ENCODE measurements around the gene EML4. TPM values are rescaled to one million over a fixed set of nuclear protein-coding genes. Genes with fewer than 3 reads are reported as not detected.
A peak's percentile ranks its signal among the peaks of the same experiment; 100 is the strongest.

EML4 gene
- polyA plus RNA-seq, 1 of the 3 experiments (the other 2 are of a cell fraction) = 35.0 TPM

GRCh38 chr2:42312106-42312505, 143.0 kb downstream of the EML4 start (continued):
- no peak for TF ChIP-seq TEAD4 (IDR thresholded peaks at IDR 0.05; ENCODE audit: borderline replicate concordance, insufficient read depth)
- no peak for TF ChIP-seq FOSL2 (IDR thresholded peaks at IDR 0.05; ENCODE audit: borderline replicate concordance, low read depth)
- TF ChIP-seq USF2 (IDR thresholded peaks at IDR 0.05; ENCODE audit: borderline replicate concordance, low read depth, low read length) = no peak
- no peak for TF ChIP-seq PBX3 (IDR thresholded peaks at IDR 0.05)

- no peaks in the 10 kb centered on the region for H4K20me1 ChIP-seq (ENCODE audit: insufficient read depth)
- peak overlapping the region; percentile 35; the same call in 1 of the 2 replicates for H3K4me2 ChIP-seq
- POLR2A ChIA-PET = no interaction called here
- H3K4me1 ChIP-seq (ENCODE audit: control insufficient read depth in 1 of 2, insufficient read depth in 2 of 2, low read depth in 1 of 2, low read length in 1 of 2) = peaks cover 0 to 27% of the 10 kb centered on the region in 2 experiments; a peak in 1 of 4 replicates
- H3K9me2 ChIP-seq = no peaks in the 10 kb centered on the region
- peak overlapping the region; percentile 11; the same call in 1 of the 2 replicates for H2AFZ ChIP-seq (ENCODE audit: low read depth)
- H3K9me3 ChIP-seq = no peaks in the 10 kb centered on the region
- DNase-seq = no peak
- no peak overlapping the region for H3K4me3 ChIP-seq (ENCODE audit: low read depth in 2 of 2, low read length in 1 of 2)
- H3K27me3 ChIP-seq (ENCODE audit: insufficient read depth) = no peaks in the 10 kb centered on the region
- no peaks in the 10 kb centered on the region for H3K79me2 ChIP-seq (ENCODE audit: insufficient read depth)
- H3K9ac ChIP-seq = peak overlapping the region; percentile 33
- H3K36me3 ChIP-seq (replicated peaks in 1 of 2; ENCODE audit: control insufficient read depth in 1 of 2, insufficient read depth in 2 of 2, low read length in 1 of 2) = peaks cover 47 to 49% of the 10 kb centered on the region in 2 experiments
- 70% methylated on average over 3 of the region's 3 CpGs for WGBS (ENCODE audit: low lambda C conversion rate)
- CTCF ChIA-PET = interaction anchor here (0.9 to 1.3 kb wide), 3 partner anchors 13 to 445 kb away, joined by 3 to 4 read pairs (median 3); no protein-coding TSS in a partner anchor
- H3F3A ChIP-seq (replicated peaks; ENCODE audit: insufficient read depth) = peaks cover 28% of the 10 kb centered on the region
- H3K27ac ChIP-seq (ENCODE audit: low read depth in 2 of 2, low read length in 1 of 2) = peak overlapping the region in 1 of 2 experiments; percentile 89; a peak in 2 of 4 replicates
- TF ChIP-seq TCF12 (IDR thresholded peaks at IDR 0.05) = peak; percentile 77
- no peak for TF ChIP-seq RCOR1 (IDR thresholded peaks at IDR 0.05; ENCODE audit: low read length)
- no peak for TF ChIP-seq NRF1 (IDR thresholded peaks at IDR 0.05; ENCODE audit: low read depth, low read length)
- peak; percentile 46; the same call in 1 of the 2 replicates for TF ChIP-seq NFIC (IDR thresholded peaks at IDR 0.05; ENCODE audit: borderline replicate concordance)
- no peak for TF ChIP-seq YY1 (IDR thresholded peaks at IDR 0.05; ENCODE audit: low read depth)
- TF ChIP-seq CHD2 (IDR thresholded peaks at IDR 0.05; ENCODE audit: low read length, partially characterized antibody) = no peak
- TF ChIP-seq FOSL2 (IDR thresholded peaks at IDR 0.05; ENCODE audit: borderline replicate concordance, low read depth) = peak; percentile 92
- no peak for TF ChIP-seq SMC3 (IDR thresholded peaks at IDR 0.05; ENCODE audit: low read depth, low read length)
- no peak for TF ChIP-seq RXRA (IDR thresholded peaks at IDR 0.05; ENCODE audit: borderline replicate concordance, low read depth)
- TF ChIP-seq EP300 (IDR thresholded peaks at IDR 0.05; ENCODE audit: borderline replicate concordance in 1 of 2, low read depth in 1 of 2, low read length in 1 of 2) = peak in 1 of 2 experiments; percentile 75; a peak in 1 of 4 replicates
- TF ChIP-seq IRF3 (IDR thresholded peaks at IDR 0.05; ENCODE audit: low read depth, low read length) = no peak
- no peak for TF ChIP-seq MEF2A (IDR thresholded peaks at IDR 0.05; ENCODE audit: borderline replicate concordance, low read depth)
- TF ChIP-seq EZH2phosphoT487 (IDR thresholded peaks at IDR 0.05; ENCODE audit: borderline replicate concordance, low read depth) = no peak
- no peak for TF ChIP-seq FOXJ3 (CRISPR knock-in tag; IDR thresholded peaks at IDR 0.05)
- TF ChIP-seq USF1 (IDR thresholded peaks at IDR 0.05; ENCODE audit: borderline replicate concordance, low read depth) = no peak
- TF ChIP-seq POLR2AphosphoS5 (IDR thresholded peaks at IDR 0.05; ENCODE audit: low read depth, low read length) = peak; percentile 59; the same call in 1 of the 2 replicates
- TF ChIP-seq GATA2 (CRISPR knock-in tag; IDR thresholded peaks at IDR 0.05) = no peak
- no peak for TF ChIP-seq TAF1 (IDR thresholded peaks at IDR 0.05; ENCODE audit: borderline replicate concordance, low read depth, low read length)
- peak; percentile 70 for TF ChIP-seq PBX3 (IDR thresholded peaks at IDR 0.05)
- TF ChIP-seq ELF1 (IDR thresholded peaks at IDR 0.05) = no peak
- TF ChIP-seq RFX5 (IDR thresholded peaks at IDR 0.05; ENCODE audit: low read length) = no peak
- TF ChIP-seq USF2 (IDR thresholded peaks at IDR 0.05; ENCODE audit: borderline replicate concordance, low read depth, low read length) = no peak
Observed at GRCh38 chr2:42314892-42315468, 145.8 kb downstream of the EML4 start.

All from SK-N-SH (cell line).